Globus pallidus (tissue), 1 donor: ENCODE measurements around the gene COQ7.
A peak's percentile ranks its signal among the peaks of the same experiment; 100 is the strongest.

ENCODE experiments used
- DNase-seq: peaks from one replicate; pipeline ENCODE4 v3.0.0-alpha.2; 2015; ENCODE audit warnings: low spot score

The COQ7 gene

DNA sequence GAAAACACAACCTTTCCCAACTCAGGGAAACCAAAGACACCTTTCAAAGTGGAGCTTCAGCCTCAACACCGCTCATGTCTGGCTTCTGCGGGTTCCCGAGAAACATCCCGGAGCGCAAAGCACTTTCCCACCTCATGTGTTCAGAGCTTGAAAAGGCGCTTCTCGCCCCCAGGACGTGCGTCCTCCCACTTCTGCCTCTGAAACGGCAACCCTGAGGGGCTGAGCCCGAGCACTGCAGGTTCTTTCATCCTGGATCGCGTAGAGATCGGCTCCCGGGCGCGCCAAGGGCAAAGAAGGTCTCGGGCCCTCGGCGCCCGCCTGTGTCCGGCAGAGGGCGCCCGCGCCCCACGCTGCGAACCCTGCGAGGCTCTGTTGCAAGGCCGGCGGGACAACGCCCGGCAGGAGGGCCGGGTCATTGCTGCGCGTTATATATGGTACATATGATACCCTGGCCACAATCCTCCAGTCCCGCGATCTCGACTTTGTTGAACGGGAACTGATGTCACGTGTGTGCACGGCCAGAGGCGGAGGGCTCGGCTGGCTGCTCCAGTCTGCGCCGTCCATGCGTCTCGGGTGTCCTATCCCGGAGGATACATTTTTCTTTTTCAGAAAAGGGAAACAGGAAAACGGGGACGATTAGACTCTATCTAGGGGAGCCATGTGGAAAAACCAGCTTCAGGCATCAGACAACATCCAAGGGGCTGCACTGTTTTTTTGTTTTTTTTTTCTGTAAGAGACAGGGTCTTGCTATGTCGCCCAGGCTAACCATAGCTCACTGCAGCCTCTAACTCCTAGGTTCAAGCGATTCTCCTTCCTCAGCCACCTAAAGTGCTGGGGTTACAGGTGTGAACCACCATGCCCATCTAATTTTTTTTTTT, 19.1 kb downstream of the COQ7 start:
- DNase-seq = peak; percentile 70

GRCh38 chr16:19088341-19088916, 21.0 kb downstream of the COQ7 start:
- DNase-seq = no peak

DNA sequence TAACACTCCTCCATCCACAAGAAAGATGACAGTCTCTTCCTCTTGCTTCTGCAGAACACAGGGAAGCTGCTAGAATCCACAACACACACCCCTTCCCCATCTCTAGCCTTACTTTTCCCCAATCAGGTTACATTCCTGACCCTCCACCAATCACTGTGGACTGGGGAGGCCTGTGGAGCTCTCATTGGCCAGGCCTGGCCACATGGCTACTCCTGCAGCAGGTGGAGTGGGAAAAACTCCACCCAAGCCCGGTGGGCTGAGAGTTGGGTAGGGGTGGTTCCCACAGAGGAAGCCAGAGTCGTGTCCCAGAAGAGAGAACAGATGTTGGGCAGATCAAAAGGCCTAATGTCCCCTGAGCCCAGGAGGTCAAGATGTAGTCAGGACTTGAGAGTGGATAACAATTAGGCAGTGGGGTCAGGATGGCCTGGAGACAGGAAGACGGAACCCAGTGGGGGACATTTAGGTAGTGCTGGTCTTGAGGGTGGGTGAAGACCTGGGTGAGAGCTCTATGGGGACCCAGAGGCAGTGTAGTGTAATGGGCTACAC, 22.1 kb downstream of the COQ7 start:
- no peak for DNase-seq

DNA sequence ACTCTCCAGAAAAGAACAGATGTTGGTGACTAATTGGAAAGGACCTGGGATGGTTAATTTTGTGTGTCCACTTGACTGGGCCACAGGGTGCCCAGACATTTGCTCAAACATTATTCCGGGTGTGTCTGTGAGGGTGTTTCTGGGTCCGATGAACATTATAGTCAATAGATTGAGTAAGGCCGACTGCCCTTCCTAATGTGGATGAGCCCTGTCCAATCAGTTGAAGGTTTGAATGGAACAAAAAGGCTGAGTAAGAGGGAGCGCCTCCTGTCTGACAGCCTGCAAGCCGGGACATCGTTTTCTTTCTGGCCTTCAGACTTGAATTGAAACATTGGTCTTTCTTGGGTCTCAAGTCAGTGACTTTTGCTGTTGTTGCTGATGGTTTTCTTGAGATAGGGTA, 23.5 kb downstream of the COQ7 start:
- DNase-seq = no peak

DNA sequence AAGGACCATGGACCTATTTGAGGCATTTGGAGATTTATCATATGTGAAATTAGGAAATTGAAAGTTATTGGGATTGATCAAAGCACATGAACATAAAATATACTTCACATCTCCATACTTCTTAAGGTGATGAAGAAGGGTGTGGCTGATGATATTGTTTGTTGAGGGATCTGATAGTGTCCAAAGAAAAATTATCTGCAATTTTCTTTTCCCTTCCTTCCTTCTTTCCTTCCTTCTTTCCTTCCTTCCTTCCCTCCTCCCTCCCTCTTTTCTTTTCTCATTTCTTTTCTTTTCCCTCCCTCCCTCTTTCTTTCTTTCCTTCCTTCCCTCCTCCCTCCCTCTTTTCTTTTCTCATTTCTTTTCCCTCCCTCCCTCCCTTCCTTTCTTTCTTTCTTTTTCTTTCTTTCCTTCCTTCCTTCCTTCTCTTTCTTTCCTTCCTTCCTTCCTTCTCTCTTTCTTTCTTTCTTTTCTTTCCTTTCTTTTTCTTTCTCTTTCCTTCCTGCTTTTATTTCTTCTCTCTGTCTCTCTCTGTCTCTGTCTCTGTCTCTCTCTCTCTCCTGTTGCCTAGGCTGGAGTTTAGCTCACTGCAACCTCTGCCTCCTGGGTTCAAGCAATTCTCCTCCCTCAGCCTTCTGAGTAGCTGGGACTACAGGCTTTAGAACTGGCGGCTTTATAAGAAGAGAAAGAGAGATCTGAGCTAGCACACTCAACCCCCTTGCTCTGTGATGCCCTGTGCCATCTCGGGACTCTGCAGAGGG, 25.4 kb downstream of the COQ7 start:
- DNase-seq = no peak

GRCh38 chr16:19093631-19094541, 26.5 kb downstream of the COQ7 start:
- DNase-seq = no peak

DNA sequence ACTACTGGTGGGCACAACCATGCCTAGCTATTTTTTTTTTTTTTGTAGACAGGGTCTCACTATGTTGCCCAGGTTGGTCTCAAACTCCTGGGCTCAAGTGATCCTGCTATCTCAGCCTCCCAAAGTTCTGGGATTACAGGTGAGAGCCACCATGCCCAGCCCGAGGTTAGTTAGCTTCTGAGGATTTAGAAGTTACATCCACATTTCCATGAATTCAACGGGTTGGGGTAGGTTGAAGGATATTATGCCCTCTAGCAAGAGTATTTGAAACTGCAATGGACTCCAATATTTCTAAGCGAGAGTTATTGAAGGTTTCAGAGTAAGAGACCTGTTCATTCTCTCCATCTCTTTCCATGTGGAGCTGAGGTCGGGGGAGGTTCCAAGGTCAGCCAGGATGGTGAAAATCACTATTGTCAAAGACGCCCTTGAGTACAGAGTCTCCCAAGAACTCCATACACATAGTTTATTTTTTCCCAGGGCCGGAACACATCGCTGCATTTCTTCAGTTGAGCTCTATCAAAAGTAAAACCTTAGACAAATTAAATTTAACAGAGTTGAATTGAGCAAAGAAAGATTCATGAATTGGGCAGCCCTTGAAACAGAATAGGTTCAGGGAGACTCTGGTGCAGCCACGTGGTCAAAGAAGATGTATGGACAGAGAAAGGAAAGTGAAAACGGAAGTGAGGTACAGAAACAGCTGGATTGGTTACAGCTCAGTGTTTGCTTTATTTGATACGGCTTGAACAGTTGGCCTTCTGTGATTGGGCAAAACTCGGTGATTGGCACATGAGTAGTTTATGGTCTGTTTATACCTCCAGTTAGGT, 27.3 kb downstream of the COQ7 start:
- no peak for DNase-seq

GRCh38 chr16:19095654-19096053, 28.2 kb downstream of the COQ7 start:
- DNase-seq = no peak

- DNase-seq = no peak
Measured at GRCh38 chr16:19098173-19098572, 30.8 kb downstream of the COQ7 start.

- no peak for DNase-seq
Measured at GRCh38 chr16:19102187-19102872, 34.9 kb downstream of the COQ7 start.

- DNase-seq = no peak
Measured at GRCh38 chr16:19104607-19105006, 37.2 kb downstream of the COQ7 start.

- no peak for DNase-seq
Measured at GRCh38 chr16:19105131-19105530, 37.7 kb downstream of the COQ7 start.

GRCh38 chr16:19105891-19106624, 38.6 kb downstream of the COQ7 start:
- DNase-seq = no peak

DNA sequence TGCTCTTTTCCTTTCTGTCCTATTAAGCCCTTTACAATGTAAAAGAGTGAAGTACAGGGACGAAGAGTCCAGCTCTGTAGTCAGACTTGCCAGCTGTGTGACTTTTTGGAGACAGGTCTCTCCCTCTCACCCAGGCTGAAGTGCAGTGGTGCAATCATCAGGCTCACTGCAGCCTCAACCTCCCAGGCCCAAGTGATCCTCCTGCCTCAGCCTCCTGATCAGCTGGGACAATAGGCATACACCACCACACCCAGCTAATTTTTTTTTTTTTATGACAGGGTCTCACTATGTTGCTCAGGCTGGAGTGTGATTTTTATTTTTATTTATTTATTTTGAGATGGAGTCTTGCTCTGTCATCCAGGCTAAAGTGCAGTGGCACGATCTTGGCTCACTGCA, 39.2 kb downstream of the COQ7 start:
- no peak for DNase-seq

GRCh38 chr16:19108409-19109287, 41.2 kb downstream of the COQ7 start:
- no peak for DNase-seq

GRCh38 chr16:19109288-19109664, 41.9 kb downstream of the COQ7 start:
- no peak for DNase-seq

DNA sequence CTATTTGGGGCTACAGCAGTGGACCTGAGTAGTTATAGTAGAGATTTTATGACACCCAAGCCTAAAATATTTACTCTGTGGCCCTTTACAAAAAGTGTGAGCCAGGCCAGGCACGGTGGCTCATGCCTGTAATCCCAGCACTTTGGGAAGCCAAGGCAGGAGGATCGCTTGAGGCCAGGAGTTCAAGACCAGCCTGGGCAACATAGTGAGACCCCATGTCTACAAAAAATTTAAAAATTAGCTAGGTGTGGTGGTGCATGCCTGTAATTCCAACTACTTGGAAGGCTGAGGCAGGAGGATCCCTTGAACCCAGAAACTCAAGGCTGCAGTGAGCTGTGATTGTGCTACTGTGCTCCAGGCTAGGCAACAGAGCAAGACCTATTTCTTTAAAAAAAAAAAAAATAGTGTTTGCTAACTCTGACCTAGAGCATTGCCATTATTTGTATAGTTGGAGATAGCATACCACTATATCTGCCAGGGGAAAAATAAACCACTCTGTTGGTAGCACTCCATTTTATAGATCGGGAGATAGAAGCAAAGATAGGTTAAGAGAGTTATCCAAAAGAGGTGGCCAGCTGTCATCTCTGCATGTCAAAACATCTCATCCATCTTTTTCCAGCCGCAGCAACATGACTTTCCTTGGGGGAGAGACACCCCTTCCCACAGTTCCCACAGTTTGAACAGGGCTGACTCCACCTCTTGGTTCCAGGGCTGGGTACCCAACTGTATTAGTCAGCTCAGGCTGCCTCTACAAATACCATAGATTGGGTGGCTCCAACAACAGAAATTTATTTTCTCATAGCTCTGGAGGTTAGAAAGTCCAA, 43.3 kb downstream of the COQ7 start:
- no peak for DNase-seq

GRCh38 chr16:19112099-19112407, 44.6 kb downstream of the COQ7 start:
- no peak for DNase-seq
